ENCODE results near the gene IDUA.

- TF ChIP-seq, protein P1, sequence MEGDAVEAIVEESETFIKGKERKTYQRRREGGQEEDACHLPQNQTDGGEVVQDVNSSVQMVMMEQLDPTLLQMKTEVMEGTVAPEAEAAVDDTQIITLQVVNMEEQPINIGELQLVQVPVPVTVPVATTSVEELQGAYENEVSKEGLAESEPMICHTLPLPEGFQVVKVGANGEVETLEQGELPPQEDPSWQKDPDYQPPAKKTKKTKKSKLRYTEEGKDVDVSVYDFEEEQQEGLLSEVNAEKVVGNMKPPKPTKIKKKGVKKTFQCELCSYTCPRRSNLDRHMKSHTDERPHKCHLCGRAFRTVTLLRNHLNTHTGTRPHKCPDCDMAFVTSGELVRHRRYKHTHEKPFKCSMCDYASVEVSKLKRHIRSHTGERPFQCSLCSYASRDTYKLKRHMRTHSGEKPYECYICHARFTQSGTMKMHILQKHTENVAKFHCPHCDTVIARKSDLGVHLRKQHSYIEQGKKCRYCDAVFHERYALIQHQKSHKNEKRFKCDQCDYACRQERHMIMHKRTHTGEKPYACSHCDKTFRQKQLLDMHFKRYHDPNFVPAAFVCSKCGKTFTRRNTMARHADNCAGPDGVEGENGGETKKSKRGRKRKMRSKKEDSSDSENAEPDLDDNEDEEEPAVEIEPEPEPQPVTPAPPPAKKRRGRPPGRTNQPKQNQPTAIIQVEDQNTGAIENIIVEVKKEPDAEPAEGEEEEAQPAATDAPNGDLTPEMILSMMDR (IDR thresholded peaks at IDR 0.05; ENCODE audit: insufficient read depth, low read length) = no peak
- TF ChIP-seq SPI1 (IDR thresholded peaks at IDR 0.05; ENCODE audit: borderline replicate concordance, low read depth) = no peak
- no peak for TF ChIP-seq POLR2AphosphoS5 (IDR thresholded peaks at IDR 0.05; ENCODE audit: low read depth)
These were observed 2.2 kb downstream of the IDUA start for GRCh38 chr4:988726-989721.

Measured in HL-60 (cell line).